Keratinocyte (primary cell): ENCODE results near the gene TMEM132C. TPM values are rescaled to one million over a fixed set of nuclear protein-coding genes. Genes with fewer than 3 reads are reported as not detected.

ENCODE experiments used
- DNase-seq: peaks from one replicate; pipeline ENCODE4 v3.0.0-alpha.2; 2011; ENCODE audit warnings: low read depth, missing footprints, low spot score
- FAIRE-seq: peaks from 2 replicates; lab custom pipeline; 2011; peaks lifted over from hg19 to GRCh38; lab: Jason Lieb, UNC
- H2AFZ ChIP-seq: 2 replicates; pipeline ENCODE4 v1.6.0; 2012; ENCODE audit warnings: low read length, control low read depth, inconsistent platforms; ENCODE audit not compliant: control insufficient read depth
- H3K27ac ChIP-seq: 2 replicates; pipeline ENCODE4 v1.5.1; 2011; ENCODE audit warnings: low read length; ENCODE audit not compliant: control insufficient read depth, insufficient read depth
- H3K27me3 ChIP-seq: 3 replicates; pipeline ENCODE4 v1.6.0; 2011; ENCODE audit warnings: low read length; ENCODE audit not compliant: control insufficient read depth, insufficient read depth; ENCODE audit errors: extremely low read depth
- H3K36me3 ChIP-seq, 2 experiments: 2 replicates in 1 of 2; 3 replicates in 1 of 2; pipeline ENCODE4 v1.5.1; 2011; ENCODE audit warnings: low read length in 2 of 2, mild to moderate bottlenecking in 1 of 2; ENCODE audit not compliant: control insufficient read depth in 2 of 2, insufficient read depth in 2 of 2; ENCODE audit errors: extremely low read depth in 1 of 2
- H3K4me1 ChIP-seq: 3 replicates; pipeline ENCODE4 v1.5.1; 2011; ENCODE audit warnings: low read length; ENCODE audit not compliant: control insufficient read depth, insufficient read depth; ENCODE audit errors: extremely low read depth
- H3K4me2 ChIP-seq: 3 replicates; pipeline ENCODE4 v1.6.0; 2011; ENCODE audit warnings: low read depth, low read length; ENCODE audit not compliant: control insufficient read depth, insufficient read depth; ENCODE audit errors: extremely low read depth
- H3K4me3 ChIP-seq, 3 experiments: fragments of 200-600 bp in 1 of 3; sonication (generic) in 1 of 3; 2 replicates in 2 of 3; 3 replicates in 1 of 3; pipeline ENCODE4 v1.5.1; 2011 to 2016; ENCODE audit warnings: low read length in 3 of 3, mild to moderate bottlenecking in 3 of 3, control low read depth in 2 of 3, inconsistent platforms in 1 of 3, low read depth in 1 of 3, mixed read lengths in 1 of 3, mixed run types in 1 of 3, moderate library complexity in 1 of 3; ENCODE audit not compliant: control insufficient read depth in 2 of 3, insufficient read depth in 2 of 3; ENCODE audit errors: extremely low read depth in 1 of 3
- H3K79me2 ChIP-seq: 2 replicates; pipeline ENCODE4 v1.6.0; 2012; ENCODE audit warnings: low read length; ENCODE audit not compliant: control insufficient read depth, insufficient read depth
- H3K9ac ChIP-seq: 3 replicates; pipeline ENCODE4 v1.6.0; 2011; ENCODE audit warnings: low read length; ENCODE audit not compliant: control insufficient read depth, insufficient read depth; ENCODE audit errors: extremely low read depth
- H3K9me1 ChIP-seq: 3 replicates; pipeline ENCODE4 v1.6.0; 2011; ENCODE audit warnings: low read length; ENCODE audit not compliant: control insufficient read depth, insufficient read depth; ENCODE audit errors: extremely low read depth
- H3K9me3 ChIP-seq: 2 replicates; pipeline ENCODE4 v1.5.1; 2012; ENCODE audit warnings: low read depth, low read length; ENCODE audit not compliant: control insufficient read depth
- H4K20me1 ChIP-seq: 3 replicates; pipeline ENCODE4 v1.6.0; 2011; ENCODE audit warnings: low read length; ENCODE audit not compliant: control insufficient read depth, insufficient read depth; ENCODE audit errors: extremely low read depth
- EZH2 ChIP-seq: IDR thresholded peaks from one replicate; pipeline ENCODE4 v1.6.1; 2012; ENCODE audit warnings: inconsistent platforms, mild to moderate bottlenecking, low read length, moderate library complexity
- dilution Hi-C: fragments of 300-500 bp; cut with MboI; formaldehyde crosslinking; loops from one replicate; pipeline ENCODE4 v1.7.0; 2020; ENCODE audit warnings: low sequenced_read_pairs; ENCODE audit not compliant: extremely low pct_ligation_motif_present
- polyA plus RNA-seq, 5 experiments: library from polyadenylated mRNA; depleted of rRNA in 3 of 5; stranded (reverse) in 3 of 5; stranded (forward) in 1 of 5; unstranded in 1 of 5; fragments of >200 nt; gene quantifications; 1 replicate in 1 of 5; 2 replicates in 3 of 5; 3 replicates in 1 of 5; pipeline versions ENCODE4 v1.2.1 to v1.2.3, GENCODE V29; 2011 to 2012; ENCODE audit warnings: missing spikeins in 2 of 5, low read depth in 1 of 5, low replicate concordance in 1 of 5
- TF ChIP-seq, protein P1 (sequence below), 3 experiments: IDR thresholded peaks in 1 of 3; conservative IDR thresholded peaks in 1 of 3; optimal IDR thresholded peaks in 1 of 3; 2 replicates in 2 of 3; 3 replicates in 1 of 3; pipeline versions ENCODE3 to v1.5.1; 2011; ENCODE audit warnings: low read length in 3 of 3, mild to moderate bottlenecking in 3 of 3, moderate library complexity in 2 of 3, control low read depth in 1 of 3, inconsistent platforms in 1 of 3; ENCODE audit not compliant: insufficient read depth in 2 of 3; ENCODE audit errors: extremely low read depth in 1 of 3

TMEM132C gene
- polyA plus RNA-seq, 1 donor (not counting 4 experiments of a cell fraction or from before 2014, with no cell fraction given) = not detected

- Histone ChIP-seq H3K27ac (no peak overlapping the region), H3K9me1 (no peaks in the 10 kb centered on the region), H3K4me2 (no peak overlapping the region), H3K4me1 (no peaks in the 10 kb centered on the region), H3K9ac (no peak overlapping the region), H3K79me2 (no peaks in the 10 kb centered on the region), H3K36me3 (no peaks in the 10 kb centered on the region), H3K9me3 (peaks cover 6% of the 10 kb centered on the region), H3K27me3 (no peaks in the 10 kb centered on the region), H4K20me1 (no peaks in the 10 kb centered on the region), H3K4me3 (no peak overlapping the region), H2AFZ (no peak overlapping the region)
- TF ChIP-seq EZH2 = no peak
- TF ChIP-seq, protein P1, sequence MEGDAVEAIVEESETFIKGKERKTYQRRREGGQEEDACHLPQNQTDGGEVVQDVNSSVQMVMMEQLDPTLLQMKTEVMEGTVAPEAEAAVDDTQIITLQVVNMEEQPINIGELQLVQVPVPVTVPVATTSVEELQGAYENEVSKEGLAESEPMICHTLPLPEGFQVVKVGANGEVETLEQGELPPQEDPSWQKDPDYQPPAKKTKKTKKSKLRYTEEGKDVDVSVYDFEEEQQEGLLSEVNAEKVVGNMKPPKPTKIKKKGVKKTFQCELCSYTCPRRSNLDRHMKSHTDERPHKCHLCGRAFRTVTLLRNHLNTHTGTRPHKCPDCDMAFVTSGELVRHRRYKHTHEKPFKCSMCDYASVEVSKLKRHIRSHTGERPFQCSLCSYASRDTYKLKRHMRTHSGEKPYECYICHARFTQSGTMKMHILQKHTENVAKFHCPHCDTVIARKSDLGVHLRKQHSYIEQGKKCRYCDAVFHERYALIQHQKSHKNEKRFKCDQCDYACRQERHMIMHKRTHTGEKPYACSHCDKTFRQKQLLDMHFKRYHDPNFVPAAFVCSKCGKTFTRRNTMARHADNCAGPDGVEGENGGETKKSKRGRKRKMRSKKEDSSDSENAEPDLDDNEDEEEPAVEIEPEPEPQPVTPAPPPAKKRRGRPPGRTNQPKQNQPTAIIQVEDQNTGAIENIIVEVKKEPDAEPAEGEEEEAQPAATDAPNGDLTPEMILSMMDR (optimal IDR thresholded peaks at IDR 0.05 in 1 of 3, IDR thresholded peaks at IDR 0.05 in 1 of 3, conservative IDR thresholded peaks at IDR 0.05 in 1 of 3; ENCODE audit: extremely low read depth in 1 of 3, insufficient read depth in 2 of 3, low read length in 3 of 3) = no peak
- no peak for DNase-seq
- dilution Hi-C loops = no loop called here
- no peak for FAIRE-seq
Measured at GRCh38 chr12:128612150-128612850, 345.3 kb downstream of the TMEM132C start.

DNA sequence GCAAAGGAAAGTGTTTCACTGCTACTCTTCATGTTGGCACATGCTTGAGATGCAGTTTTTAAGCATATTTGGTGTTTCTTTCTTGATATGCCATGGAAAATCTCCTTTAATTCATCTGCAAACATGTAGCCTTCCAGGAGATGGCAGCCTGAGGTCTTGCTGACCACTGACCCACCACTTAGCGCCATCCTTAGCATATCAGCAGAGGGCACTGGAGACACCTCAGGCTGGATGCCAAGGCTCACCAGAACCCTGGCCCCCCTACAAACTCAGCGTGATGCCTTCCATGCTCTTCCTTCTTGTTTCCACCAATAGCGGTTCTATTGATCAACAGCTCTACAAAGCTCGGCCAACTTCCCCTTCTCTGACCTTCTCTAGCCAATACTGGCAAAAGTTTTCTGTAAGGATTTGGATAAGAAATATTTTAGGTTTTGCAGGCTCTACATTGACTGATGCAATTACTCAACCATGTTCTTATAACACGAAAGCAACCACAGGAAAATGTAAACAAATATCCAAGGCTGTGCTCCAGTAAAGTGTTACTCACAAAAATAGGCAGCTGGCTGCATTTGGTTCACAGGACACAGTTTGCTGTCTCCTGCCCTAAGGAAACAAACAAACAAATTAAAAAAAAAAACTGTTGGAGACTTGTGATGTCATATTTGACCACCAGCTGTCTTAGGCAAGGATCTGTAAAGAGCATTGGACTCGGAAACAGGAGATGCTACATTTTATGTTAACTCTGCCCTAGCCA is 347.0 kb downstream of the TMEM132C start:
- Histone ChIP-seq H3K9me3 (peaks cover 6% of the 10 kb centered on the region), H3K4me1 (no peaks in the 10 kb centered on the region), H3K27ac (no peak overlapping the region), H2AFZ (no peak overlapping the region), H3K4me2 (no peak overlapping the region), H3K27me3 (no peaks in the 10 kb centered on the region), H4K20me1 (no peaks in the 10 kb centered on the region), H3K4me3 (no peak overlapping the region), H3K79me2 (no peaks in the 10 kb centered on the region), H3K9me1 (no peaks in the 10 kb centered on the region), H3K9ac (no peak overlapping the region), H3K36me3 (no peaks in the 10 kb centered on the region)
- dilution Hi-C loops = no loop called here
- TF ChIP-seq EZH2 = no peak
- TF ChIP-seq, protein P1 (optimal IDR thresholded peaks at IDR 0.05 in 1 of 3, IDR thresholded peaks at IDR 0.05 in 1 of 3, conservative IDR thresholded peaks at IDR 0.05 in 1 of 3; ENCODE audit: extremely low read depth in 1 of 3, insufficient read depth in 2 of 3, low read length in 3 of 3) = no peak
- FAIRE-seq (no peak), DNase-seq (no peak)
